ENCODE data around the gene CMC1. TPM values are rescaled to one million over a fixed set of nuclear protein-coding genes. Genes with fewer than 3 reads are reported as not detected.

Gene CMC1
- total RNA-seq, 1 donor from 2014 or later: 8.9 TPM

DNA sequence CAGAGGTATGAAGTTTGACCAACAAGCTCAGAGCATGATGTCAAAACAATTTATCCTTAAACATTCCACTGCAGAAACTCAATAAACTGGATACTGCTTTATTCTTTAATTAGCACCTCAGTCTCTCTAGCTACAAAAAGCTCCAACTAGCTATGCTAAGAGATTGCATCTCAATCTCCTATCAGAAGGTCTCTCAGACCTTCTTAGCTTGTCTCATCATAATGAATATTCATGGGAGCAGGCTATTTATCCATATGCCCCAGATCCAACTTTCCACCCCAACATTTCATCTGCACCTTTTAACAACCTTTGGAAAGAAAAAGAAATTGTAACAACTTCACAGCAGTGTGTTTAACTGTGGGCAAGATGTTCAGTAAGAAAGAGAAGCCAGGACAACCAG, 95.8 kb downstream of the CMC1 start:
- DNase-seq (ENCODE audit: low spot score): no peak
- Mint-ChIP-seq H3K27me3 (ENCODE audit: unreplicated experiment) (no peaks in the 10 kb centered on the region), H3K36me3 (ENCODE audit: low read depth, unreplicated experiment) (no peaks in the 10 kb centered on the region), H3K27ac (ENCODE audit: unreplicated experiment) (no peak overlapping the region), H3K9me3 (ENCODE audit: unreplicated experiment) (no peaks in the 10 kb centered on the region), H3K4me3 (ENCODE audit: unreplicated experiment) (no peak overlapping the region), H3K4me1 (ENCODE audit: unreplicated experiment) (no peaks in the 10 kb centered on the region)
- no peak for TF ChIP-seq CTCF (IDR thresholded peaks at IDR 0.05; ENCODE audit: unreplicated experiment)

DNA sequence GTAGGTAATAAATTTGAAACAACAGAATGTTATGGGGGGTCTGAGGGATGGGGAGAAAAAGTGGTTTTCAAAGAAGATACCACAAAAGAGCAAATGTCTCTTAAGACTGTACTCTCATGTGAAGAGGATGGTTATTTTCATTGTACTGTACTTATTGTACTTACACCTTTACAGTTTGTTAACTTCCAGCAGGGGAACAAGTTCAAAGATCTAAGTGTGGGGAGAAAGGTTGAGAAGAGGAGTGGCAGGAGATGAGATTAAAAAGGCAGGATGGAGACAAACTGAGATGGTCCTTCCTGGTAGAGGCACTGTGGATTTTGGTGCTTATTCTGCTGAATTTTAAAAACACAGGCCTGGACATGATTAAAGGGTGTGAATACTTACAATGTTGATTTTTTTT, 101.7 kb downstream of the CMC1 start:
- Mint-ChIP-seq H3K36me3 (ENCODE audit: low read depth, unreplicated experiment) (no peaks in the 10 kb centered on the region), H3K9me3 (ENCODE audit: unreplicated experiment) (no peaks in the 10 kb centered on the region), H3K4me3 (ENCODE audit: unreplicated experiment) (no peak overlapping the region), H3K4me1 (ENCODE audit: unreplicated experiment) (peaks cover 14% of the 10 kb centered on the region), H3K27ac (ENCODE audit: unreplicated experiment) (no peak overlapping the region), H3K27me3 (ENCODE audit: unreplicated experiment) (peaks cover 3% of the 10 kb centered on the region)
- no peak for DNase-seq (ENCODE audit: low spot score)
- TF ChIP-seq CTCF (IDR thresholded peaks at IDR 0.05; ENCODE audit: unreplicated experiment): no peak

GRCh38 chr3:28345690-28346089, 104.3 kb downstream of the CMC1 start:
- DNase-seq (ENCODE audit: low spot score): no peak
- H3K4me1 Mint-ChIP-seq (ENCODE audit: unreplicated experiment): peaks cover 19% of the 10 kb centered on the region

DNA sequence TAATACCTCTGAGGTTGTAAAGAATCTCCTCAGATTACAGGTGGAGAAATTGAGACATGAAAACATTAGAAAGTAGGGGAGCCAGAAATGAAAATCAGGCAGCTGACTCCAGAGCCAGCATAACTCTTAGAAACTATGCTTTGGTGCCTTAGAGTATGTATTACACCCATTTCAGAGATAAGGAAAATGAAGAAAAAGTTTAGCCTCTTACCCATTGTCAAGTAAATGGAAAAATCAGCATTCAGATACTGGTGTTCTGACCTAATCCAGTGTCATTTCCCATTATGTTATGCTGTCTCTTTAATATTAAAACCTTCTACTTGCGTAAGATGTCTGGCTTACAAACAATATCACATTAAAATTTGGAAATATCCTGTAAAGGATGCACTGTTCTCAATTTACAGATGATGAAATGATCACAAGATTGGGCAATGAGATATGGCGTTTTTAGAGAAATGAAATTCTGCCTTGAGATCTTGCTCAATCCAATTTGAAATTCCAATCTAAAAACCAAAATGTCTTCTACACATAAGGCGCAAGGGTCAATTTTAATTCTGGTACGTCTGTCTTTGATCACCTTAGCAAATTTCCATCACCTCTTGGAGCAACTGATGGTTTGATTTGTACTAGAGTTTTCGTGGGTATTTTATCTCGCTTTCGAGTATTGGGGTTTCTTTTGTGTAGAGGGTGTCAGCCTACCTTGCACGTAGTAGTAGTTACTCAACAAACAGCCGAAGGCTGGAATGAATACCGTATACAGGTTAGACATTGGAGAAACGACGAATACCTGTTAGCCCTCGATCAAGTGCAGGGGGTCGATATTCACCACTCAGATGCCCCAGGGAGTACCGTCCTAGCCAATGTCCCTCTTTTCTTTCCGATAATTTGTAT, 106.2 kb downstream of the CMC1 start:
- peaks cover 19% of the 10 kb centered on the region for H3K4me1 Mint-ChIP-seq (ENCODE audit: unreplicated experiment)

More at GRCh38 chr3:28345690-28346089, 104.3 kb downstream of the CMC1 start:
- no peak overlapping the region for H3K27ac Mint-ChIP-seq (ENCODE audit: unreplicated experiment)
- no peaks in the 10 kb centered on the region for H3K9me3 Mint-ChIP-seq (ENCODE audit: unreplicated experiment)
- TF ChIP-seq CTCF (IDR thresholded peaks at IDR 0.05; ENCODE audit: unreplicated experiment): no peak
- no peaks in the 10 kb centered on the region for H3K36me3 Mint-ChIP-seq (ENCODE audit: low read depth, unreplicated experiment)
- H3K27me3 Mint-ChIP-seq (ENCODE audit: unreplicated experiment): peaks cover 4% of the 10 kb centered on the region
- H3K4me3 Mint-ChIP-seq (ENCODE audit: unreplicated experiment): no peak overlapping the region

More for the DNA sequence above, 106.2 kb downstream of the CMC1 start:
- DNase-seq (ENCODE audit: low spot score): no peak
- TF ChIP-seq CTCF (IDR thresholded peaks at IDR 0.05; ENCODE audit: unreplicated experiment): no peak
- H3K27ac Mint-ChIP-seq (ENCODE audit: unreplicated experiment): peak overlapping the region; percentile 99
- H3K4me3 Mint-ChIP-seq (ENCODE audit: unreplicated experiment): peak overlapping the region; percentile 97
- H3K36me3 Mint-ChIP-seq (ENCODE audit: low read depth, unreplicated experiment): no peaks in the 10 kb centered on the region
- peaks cover 4% of the 10 kb centered on the region for H3K27me3 Mint-ChIP-seq (ENCODE audit: unreplicated experiment)
- H3K9me3 Mint-ChIP-seq (ENCODE audit: unreplicated experiment): no peaks in the 10 kb centered on the region
